GM19397 (cell line): Measurements from ENCODE around the gene PLA2G12A.
"Not testable (repeated sequence)": the region's sequence is repeated elsewhere in the genome, so short reads cannot be mapped to it uniquely, and the experiment has no call there.

Source experiments
- ATAC-seq: cut with Tn5 transposase; IDR thresholded peaks from one replicate; pipeline ENCODE4 v1.9.1; 2021; ENCODE audit warnings: mild to moderate bottlenecking, moderate library complexity; ENCODE audit not compliant: unreplicated experiment

Gene PLA2G12A

GRCh38 chr4:109682875-109683274, 47.0 kb downstream of the PLA2G12A start:
- no peak for ATAC-seq

- not testable (repeated sequence) for ATAC-seq
These were observed 50.9 kb downstream of the PLA2G12A start for GRCh38 chr4:109678925-109679324.

GRCh38 chr4:109678472-109678871, 51.4 kb downstream of the PLA2G12A start:
- ATAC-seq: not testable (repeated sequence)

- no peak for ATAC-seq
These were observed 53.0 kb downstream of the PLA2G12A start for GRCh38 chr4:109676886-109677285.

- no peak for ATAC-seq
These were observed 54.0 kb downstream of the PLA2G12A start for GRCh38 chr4:109675843-109676242.

- no peak for ATAC-seq
These were observed 54.7 kb downstream of the PLA2G12A start for GRCh38 chr4:109675181-109675580.

GRCh38 chr4:109673303-109673702, 56.6 kb downstream of the PLA2G12A start:
- no peak for ATAC-seq

- ATAC-seq: no peak
These were observed 57.5 kb downstream of the PLA2G12A start for GRCh38 chr4:109672169-109672930.

GRCh38 chr4:109671350-109671749, 58.5 kb downstream of the PLA2G12A start:
- no peak for ATAC-seq

- ATAC-seq: no peak
These were observed 63.9 kb downstream of the PLA2G12A start for GRCh38 chr4:109665783-109666485.

GRCh38 chr4:109662771-109663170, 67.1 kb downstream of the PLA2G12A start:
- no peak for ATAC-seq

- no peak for ATAC-seq
These were observed 67.8 kb downstream of the PLA2G12A start for GRCh38 chr4:109662116-109662515.
